WTC11 (cell line): ENCODE results near the gene MISFA.

Experiments
- ARID4B ChIP-seq: sonication (generic); formaldehyde crosslinking; IDR thresholded peaks from 2 replicates; pipeline ENCODE4 v1.8.0; 2023; ENCODE audit warnings: missing genetic modification reagents, mild to moderate bottlenecking, borderline replicate concordance
- CTCF ChIP-seq: fragments of 200-600 bp; IDR thresholded peaks from 2 replicates; pipeline ENCODE4 v1.8.0; 2022; ENCODE audit warnings: antibody characterized with exemption
- ELF4 ChIP-seq: sonication (generic); formaldehyde crosslinking; IDR thresholded peaks from 2 replicates; pipeline ENCODE4 v1.8.1; 2022; ENCODE audit warnings: low read depth, mild to moderate bottlenecking, moderate library complexity, missing genetic modification reagents
- GTF2I ChIP-seq: fragments of 250-450 bp; sonication (Bioruptor Pico); conservative IDR thresholded peaks from 2 replicates; pipeline ENCODE4 v1.4.0; 2021; ENCODE audit warnings: mild to moderate bottlenecking
- NFYB ChIP-seq: sonication (generic); formaldehyde crosslinking; conservative IDR thresholded peaks from 2 replicates; pipeline ENCODE4 v1.8.0; 2022; ENCODE audit warnings: low read depth, missing genetic modification reagents
- ZNF396 ChIP-seq: fragments of 250-450 bp; sonication (Bioruptor Pico); IDR thresholded peaks from 2 replicates; pipeline ENCODE4 v1.8.0; 2021; ENCODE audit warnings: mild to moderate bottlenecking, moderate library complexity, borderline replicate concordance

GRCh38 chr11:18599739-18600230, at the start of gene MISFA:
- TF ChIP-seq CTCF (no peak), ZNF396 (CRISPR knock-in tag) (no peak), ELF4 (CRISPR knock-in tag) (no peak), ARID4B (CRISPR knock-in tag) (no peak), GTF2I (CRISPR knock-in tag) (no peak), NFYB (CRISPR knock-in tag) (no peak)
